ENCODE results near the gene AKR1E2. TPM values are rescaled to one million over a fixed set of nuclear protein-coding genes. Genes with fewer than 3 reads are reported as not detected.
A peak's percentile ranks its signal among the peaks of the same experiment; 100 is the strongest.

Gene AKR1E2
- total RNA-seq, 1 donor from 2014 or later: 10.0 TPM

DNA sequence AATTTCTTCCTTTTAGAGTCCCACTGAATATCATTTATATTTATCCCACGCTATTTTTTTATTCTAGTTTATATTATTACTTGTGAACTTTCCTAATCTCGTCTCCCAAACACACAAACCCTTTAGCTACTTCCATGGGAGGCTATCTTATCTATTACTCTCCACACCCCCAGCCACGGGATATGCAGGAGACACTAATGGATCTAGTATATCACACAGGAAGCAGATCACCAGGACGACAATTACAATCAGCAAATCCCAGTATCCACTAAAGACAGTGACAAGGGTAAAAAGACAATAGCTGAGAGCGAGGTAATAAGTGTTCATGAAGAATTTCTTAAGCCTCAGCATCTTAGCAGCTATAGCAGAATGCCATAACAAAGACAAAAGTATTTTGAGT, 3.8 kb upstream of the AKR1E2 start:
- H3K36me3 ChIP-seq: no peaks in the 10 kb centered on the region
- no peak for ATAC-seq
- intact Hi-C loops (cut with DNase I): loop anchor here (5.0 kb wide), 1 partner anchor 610 kb away; no protein-coding TSS in a partner anchor

DNA sequence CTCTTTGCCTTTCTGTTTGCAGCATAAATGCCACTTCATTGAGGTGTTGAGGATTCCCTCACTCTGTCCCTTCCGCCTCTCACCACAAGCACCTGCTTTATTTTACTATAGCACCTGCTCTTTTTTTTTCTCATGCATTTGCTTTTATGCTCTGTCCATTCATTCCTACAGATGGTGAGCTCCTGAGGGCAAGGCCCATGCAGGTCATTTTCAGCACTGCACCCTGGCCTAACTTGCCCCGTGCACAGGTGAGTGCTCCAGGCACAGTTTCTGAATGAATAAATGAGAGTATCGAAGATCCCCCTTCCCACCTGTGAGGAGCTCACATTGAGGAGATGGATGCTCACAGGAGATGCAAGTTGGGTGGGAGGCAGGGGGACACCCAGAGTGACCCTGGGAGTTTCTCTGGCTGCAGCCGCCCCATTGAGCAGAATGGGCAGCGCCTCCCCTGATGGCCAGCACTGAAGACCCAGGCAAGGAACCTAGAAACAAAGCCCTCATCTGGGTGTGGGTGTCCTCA, 1.2 kb upstream of the AKR1E2 start:
- Histone ChIP-seq H3K4me3 (no peak overlapping the region), H3K27me3 (no peaks in the 10 kb centered on the region), H3K27ac (no peak overlapping the region), H3K9me3 (no peaks in the 10 kb centered on the region), H3K36me3 (no peaks in the 10 kb centered on the region), H3K4me1 (peaks cover 4% of the 10 kb centered on the region)
- TF ChIP-seq, protein P1, sequence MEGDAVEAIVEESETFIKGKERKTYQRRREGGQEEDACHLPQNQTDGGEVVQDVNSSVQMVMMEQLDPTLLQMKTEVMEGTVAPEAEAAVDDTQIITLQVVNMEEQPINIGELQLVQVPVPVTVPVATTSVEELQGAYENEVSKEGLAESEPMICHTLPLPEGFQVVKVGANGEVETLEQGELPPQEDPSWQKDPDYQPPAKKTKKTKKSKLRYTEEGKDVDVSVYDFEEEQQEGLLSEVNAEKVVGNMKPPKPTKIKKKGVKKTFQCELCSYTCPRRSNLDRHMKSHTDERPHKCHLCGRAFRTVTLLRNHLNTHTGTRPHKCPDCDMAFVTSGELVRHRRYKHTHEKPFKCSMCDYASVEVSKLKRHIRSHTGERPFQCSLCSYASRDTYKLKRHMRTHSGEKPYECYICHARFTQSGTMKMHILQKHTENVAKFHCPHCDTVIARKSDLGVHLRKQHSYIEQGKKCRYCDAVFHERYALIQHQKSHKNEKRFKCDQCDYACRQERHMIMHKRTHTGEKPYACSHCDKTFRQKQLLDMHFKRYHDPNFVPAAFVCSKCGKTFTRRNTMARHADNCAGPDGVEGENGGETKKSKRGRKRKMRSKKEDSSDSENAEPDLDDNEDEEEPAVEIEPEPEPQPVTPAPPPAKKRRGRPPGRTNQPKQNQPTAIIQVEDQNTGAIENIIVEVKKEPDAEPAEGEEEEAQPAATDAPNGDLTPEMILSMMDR (IDR thresholded peaks at IDR 0.05): no peak
- intact Hi-C loops (cut with DNase I): loop anchor here (5.0 kb wide), 1 partner anchor 607 kb away; no protein-coding TSS in a partner anchor
- DNase-seq: no peak
- ATAC-seq: no peak

More for the DNA sequence above, 3.8 kb upstream of the AKR1E2 start:
- no peaks in the 10 kb centered on the region for H3K27me3 ChIP-seq
- DNase-seq: no peak
- H3K27ac ChIP-seq: no peak overlapping the region
- TF ChIP-seq, protein P1 (IDR thresholded peaks at IDR 0.05): no peak
- H3K4me3 ChIP-seq: no peak overlapping the region
- H3K9me3 ChIP-seq: no peaks in the 10 kb centered on the region
- H3K4me1 ChIP-seq: peaks cover 4% of the 10 kb centered on the region

GRCh38 chr10:4825456-4825867, 545 bp upstream of the AKR1E2 start:
- H3K9me3 ChIP-seq: no peaks in the 10 kb centered on the region
- no peaks in the 10 kb centered on the region for H3K27me3 ChIP-seq
- H3K36me3 ChIP-seq: no peaks in the 10 kb centered on the region
- intact Hi-C loops (cut with DNase I): no loop called here
- H3K4me3 ChIP-seq: peak overlapping the region; percentile 65
- peaks cover 4% of the 10 kb centered on the region for H3K4me1 ChIP-seq
- ATAC-seq (no peak), DNase-seq (no peak)
- peak overlapping the region; percentile 91 for H3K27ac ChIP-seq
- TF ChIP-seq, protein P1 (IDR thresholded peaks at IDR 0.05): no peak

- no peaks in the 10 kb centered on the region for H3K27me3 ChIP-seq
- peak overlapping the region; percentile 65 for H3K4me3 ChIP-seq
- no peaks in the 10 kb centered on the region for H3K9me3 ChIP-seq
- ATAC-seq: no peak
- DNase-seq: no peak
- peaks cover 4% of the 10 kb centered on the region for H3K4me1 ChIP-seq
- TF ChIP-seq, protein P1 (IDR thresholded peaks at IDR 0.05): no peak
- intact Hi-C loops (cut with DNase I): no loop called here
- no peaks in the 10 kb centered on the region for H3K36me3 ChIP-seq
- peak overlapping the region; percentile 91 for H3K27ac ChIP-seq
Observed at GRCh38 chr10:4826792-4827324, 851 bp downstream of the AKR1E2 start.

DNA sequence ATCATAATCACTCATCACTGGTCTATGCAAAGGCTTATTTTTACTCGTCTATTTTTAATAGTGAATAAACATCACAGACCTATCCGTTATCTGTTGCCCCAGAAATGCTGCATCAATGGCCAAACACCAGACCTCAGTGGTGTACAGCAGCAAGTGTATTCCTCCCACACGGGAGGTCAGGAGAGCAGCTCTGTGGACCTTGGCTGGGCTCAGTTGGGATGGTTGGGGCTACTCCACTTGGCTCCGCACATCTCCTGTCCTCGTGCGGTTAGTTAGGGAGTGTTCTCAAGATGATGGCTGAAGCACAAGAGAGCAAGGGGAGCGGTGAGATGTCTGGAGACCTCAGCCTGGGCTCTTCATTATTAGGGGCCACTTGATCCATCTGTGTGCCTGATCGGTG, 2.0 kb downstream of the AKR1E2 start:
- Histone ChIP-seq H3K4me3 (no peak overlapping the region), H3K27me3 (no peaks in the 10 kb centered on the region), H3K4me1 (peaks cover 4% of the 10 kb centered on the region), H3K9me3 (no peaks in the 10 kb centered on the region), H3K36me3 (no peaks in the 10 kb centered on the region), H3K27ac (no peak overlapping the region)
- TF ChIP-seq, protein P1 (IDR thresholded peaks at IDR 0.05): no peak
- DNase-seq (no peak), ATAC-seq (no peak)
- intact Hi-C loops (cut with DNase I): no loop called here
